Endothelial cell of umbilical vein (primary cell): Measurements from ENCODE around the gene APOC1.

Experiments
- EZH2 ChIP-seq: IDR thresholded peaks from 2 replicates; pipeline ENCODE4 v1.6.1; 2012; ENCODE audit warnings: borderline replicate concordance, low read depth, mild to moderate bottlenecking, moderate library complexity, low read length, inconsistent platforms; ENCODE audit not compliant: severe bottlenecking
- GATA2 ChIP-seq: IDR thresholded peaks from 2 replicates; pipeline ENCODE4 v1.7.0; 2011; ENCODE audit warnings: low read depth, mild to moderate bottlenecking, moderate library complexity, mixed read lengths, low read length; ENCODE audit not compliant: insufficient read length, insufficient read depth
- MYC ChIP-seq: IDR thresholded peaks from one replicate; pipeline ENCODE4 v1.6.1; 2011; ENCODE audit warnings: mild to moderate bottlenecking, low read depth, low read length
- POLR2AphosphoS5 ChIP-seq: IDR thresholded peaks from 2 replicates; pipeline ENCODE4 v1.6.1; 2012; ENCODE audit warnings: low read depth, mild to moderate bottlenecking, control low read depth, low read length, moderate library complexity; ENCODE audit not compliant: insufficient read depth
- TF ChIP-seq, protein P1 (sequence below), 2 donors: IDR thresholded peaks; 1 replicate in 1 of 2; 2 replicates in 1 of 2; pipeline ENCODE4 v1.5.1; 2011; ENCODE audit warnings: low read length in 2 of 2, mild to moderate bottlenecking in 2 of 2, moderate library complexity in 2 of 2, control low read depth in 1 of 2, inconsistent platforms in 1 of 2, low read depth in 1 of 2; ENCODE audit not compliant: insufficient read depth in 1 of 2; ENCODE audit errors: extremely low read depth in 1 of 2
- TF ChIP-seq, protein P2 (sequence below): IDR thresholded peaks from 2 replicates; pipeline ENCODE4 v1.6.1; 2011; ENCODE audit not compliant: insufficient read depth, insufficient read length

DNA sequence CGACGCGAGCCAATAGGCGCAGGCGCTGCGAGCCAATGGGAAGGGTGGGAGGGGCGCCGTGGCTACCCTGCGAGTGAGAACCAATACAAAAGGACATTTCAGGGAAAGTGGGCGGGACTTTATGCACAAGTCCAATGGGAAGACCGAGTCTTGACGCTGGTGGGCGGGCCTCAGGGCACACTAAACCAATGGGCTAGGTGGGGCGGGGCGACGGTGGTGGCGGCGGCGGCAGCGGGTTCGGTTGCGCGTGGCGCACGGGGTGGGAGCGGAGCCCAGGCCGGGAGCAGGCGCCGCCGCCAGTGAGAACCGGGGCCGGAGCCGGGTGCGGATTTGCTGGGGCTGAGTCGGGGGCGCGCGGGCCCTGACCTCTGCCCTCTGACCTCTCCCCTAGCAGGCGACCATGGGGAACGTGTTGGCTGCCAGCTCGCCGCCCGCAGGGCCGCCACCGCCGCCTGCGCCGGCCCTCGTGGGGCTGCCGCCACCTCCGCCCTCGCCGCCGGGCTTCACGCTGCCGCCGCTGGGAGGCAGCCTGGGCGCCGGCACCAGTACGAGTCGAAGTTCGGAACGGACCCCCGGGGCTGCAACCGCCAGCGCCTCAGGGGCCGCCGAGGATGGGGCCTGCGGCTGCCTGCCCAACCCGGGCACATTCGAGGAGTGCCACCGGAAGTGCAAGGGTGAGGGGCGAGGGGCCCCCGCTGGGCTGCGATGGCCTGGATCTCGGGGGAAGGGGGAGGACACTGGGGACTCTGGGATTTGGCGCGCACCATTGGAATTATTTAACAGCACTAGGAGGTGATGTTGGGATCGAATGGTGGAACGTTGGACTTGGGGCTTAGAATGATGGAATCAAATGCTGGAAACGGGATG is 23.2 kb upstream of the APOC1 start, which contains the start of gene TOMM40:
- TF ChIP-seq, protein P1, sequence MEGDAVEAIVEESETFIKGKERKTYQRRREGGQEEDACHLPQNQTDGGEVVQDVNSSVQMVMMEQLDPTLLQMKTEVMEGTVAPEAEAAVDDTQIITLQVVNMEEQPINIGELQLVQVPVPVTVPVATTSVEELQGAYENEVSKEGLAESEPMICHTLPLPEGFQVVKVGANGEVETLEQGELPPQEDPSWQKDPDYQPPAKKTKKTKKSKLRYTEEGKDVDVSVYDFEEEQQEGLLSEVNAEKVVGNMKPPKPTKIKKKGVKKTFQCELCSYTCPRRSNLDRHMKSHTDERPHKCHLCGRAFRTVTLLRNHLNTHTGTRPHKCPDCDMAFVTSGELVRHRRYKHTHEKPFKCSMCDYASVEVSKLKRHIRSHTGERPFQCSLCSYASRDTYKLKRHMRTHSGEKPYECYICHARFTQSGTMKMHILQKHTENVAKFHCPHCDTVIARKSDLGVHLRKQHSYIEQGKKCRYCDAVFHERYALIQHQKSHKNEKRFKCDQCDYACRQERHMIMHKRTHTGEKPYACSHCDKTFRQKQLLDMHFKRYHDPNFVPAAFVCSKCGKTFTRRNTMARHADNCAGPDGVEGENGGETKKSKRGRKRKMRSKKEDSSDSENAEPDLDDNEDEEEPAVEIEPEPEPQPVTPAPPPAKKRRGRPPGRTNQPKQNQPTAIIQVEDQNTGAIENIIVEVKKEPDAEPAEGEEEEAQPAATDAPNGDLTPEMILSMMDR (IDR thresholded peaks at IDR 0.05; ENCODE audit: extremely low read depth in 1 of 2, insufficient read depth in 1 of 2, low read depth in 1 of 2, low read length in 2 of 2), result no peak
- no peak for TF ChIP-seq MYC
- peak; percentile 86 for TF ChIP-seq POLR2AphosphoS5
- TF ChIP-seq, protein P2, sequence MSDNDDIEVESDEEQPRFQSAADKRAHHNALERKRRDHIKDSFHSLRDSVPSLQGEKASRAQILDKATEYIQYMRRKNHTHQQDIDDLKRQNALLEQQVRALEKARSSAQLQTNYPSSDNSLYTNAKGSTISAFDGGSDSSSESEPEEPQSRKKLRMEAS, result peak; percentile 2
- no peak for TF ChIP-seq EZH2
- TF ChIP-seq GATA2, result no peak
